CD4-positive, alpha-beta T cell treated with Interferon alpha-2 for 1 hour (primary cell): Measurements from ENCODE around the gene TFR2.

Source experiments
- DNase-seq, 2 donors: peaks; one replicate each; pipeline ENCODE4 v3.0.0-alpha.2; 2020 to 2022

TFR2 gene

GRCh38 chr7:100572281-100572948 is 68.9 kb downstream of the TFR2 start:
- DNase-seq = no peak

- DNase-seq = no peak
Observed at GRCh38 chr7:100571829-100572116, 69.6 kb downstream of the TFR2 start.

- no peak for DNase-seq
Observed at GRCh38 chr7:100570954-100571828, 70.2 kb downstream of the TFR2 start.
